DMS114 treated with DMSO at 0.1 percent for 48 hours (cell line): ENCODE measurements around the gene RALGAPA2.
A peak's percentile ranks its signal among the peaks of the same experiment; 100 is the strongest.

ENCODE experiments used
- DNase-seq: peaks from one replicate; lab custom pipeline; 2025; ENCODE audit not compliant: unreplicated experiment; lab: John Stamatoyannopoulos, UW

RALGAPA2 gene

DNA sequence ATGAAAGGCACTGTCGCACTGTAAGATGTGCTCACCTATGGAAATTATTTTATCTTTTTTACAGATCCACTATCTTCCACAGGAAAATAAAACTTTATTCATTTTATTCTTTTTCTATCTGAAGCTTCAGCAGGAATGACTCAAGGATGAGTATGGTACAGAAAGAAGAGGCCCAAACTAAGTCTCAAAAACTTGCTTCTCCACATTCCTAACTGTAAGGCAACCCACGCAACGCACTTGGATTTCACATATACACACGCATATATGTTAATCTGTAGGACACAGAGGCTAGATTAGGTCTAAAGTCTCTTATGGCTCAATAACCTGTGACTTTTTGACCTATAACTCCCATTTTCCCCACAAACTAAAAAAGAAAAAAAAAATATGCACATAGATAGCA is 81.9 kb downstream of the RALGAPA2 start:
- no peak for DNase-seq

DNA sequence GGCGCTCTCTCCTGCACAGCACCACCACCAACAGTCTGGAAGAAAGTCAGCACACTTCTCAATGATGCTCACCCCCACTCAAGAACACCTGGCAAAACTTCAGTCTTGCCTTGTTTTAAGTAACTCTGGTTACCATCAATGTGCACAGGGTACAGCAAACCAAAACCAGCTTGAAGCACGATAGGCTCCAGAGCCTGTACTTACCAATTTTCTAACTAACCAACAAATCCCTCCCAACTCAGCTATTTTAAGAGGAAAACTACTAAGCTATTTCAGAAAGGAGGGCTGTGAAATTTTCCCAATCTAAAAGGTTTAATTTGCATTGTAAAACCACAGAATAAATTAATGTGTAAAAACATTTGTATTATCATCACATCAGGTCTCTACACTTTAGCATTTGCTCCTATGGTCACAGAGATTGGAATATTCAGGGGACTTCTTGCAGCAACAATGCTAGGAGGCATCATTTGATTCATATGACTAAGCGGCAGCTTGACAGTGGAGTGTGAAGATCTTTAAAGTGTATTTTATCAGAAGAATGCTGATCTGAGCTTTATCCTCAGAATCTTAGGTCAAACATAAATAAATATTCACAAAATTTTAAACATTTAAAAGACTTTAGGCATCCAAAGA is 82.8 kb downstream of the RALGAPA2 start:
- no peak for DNase-seq

DNA sequence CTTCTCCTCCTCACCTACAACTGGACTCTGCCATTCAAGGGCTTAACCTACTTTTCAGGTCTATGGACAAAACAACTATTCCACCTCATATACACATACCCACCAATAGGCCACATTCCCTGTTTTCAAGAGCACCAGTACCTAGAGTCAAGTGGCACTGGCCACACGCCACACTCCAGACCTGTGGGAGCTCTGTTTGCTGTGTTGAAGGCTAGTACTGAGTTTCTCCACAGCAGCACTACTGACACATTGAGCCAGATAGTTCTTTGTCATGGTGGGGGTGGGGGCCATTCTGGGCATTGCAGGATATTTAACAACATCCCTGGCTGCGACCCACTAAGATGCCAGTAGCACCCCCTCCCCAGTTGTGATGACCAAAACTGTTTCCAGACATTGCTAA is 84.1 kb downstream of the RALGAPA2 start:
- DNase-seq = no peak

DNA sequence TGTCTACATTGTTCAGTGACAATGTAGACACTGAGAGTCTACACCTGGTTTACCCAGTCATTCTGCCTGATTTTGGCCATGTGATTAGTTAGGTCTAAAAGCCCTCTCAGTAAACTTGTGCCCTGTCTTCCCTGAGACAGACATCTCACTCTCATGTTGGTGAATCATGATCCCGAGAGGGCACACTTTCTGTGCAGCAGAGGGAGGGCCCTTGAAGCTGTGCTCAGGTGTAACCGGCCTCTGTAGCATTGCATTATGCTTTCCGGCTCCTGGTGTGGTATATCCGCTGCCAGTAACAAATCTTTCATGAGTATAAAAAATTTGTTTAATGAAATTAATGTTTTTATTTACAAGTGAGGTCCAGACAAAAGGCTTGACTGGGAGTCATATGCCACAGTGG is 85.0 kb downstream of the RALGAPA2 start:
- no peak for DNase-seq

DNA sequence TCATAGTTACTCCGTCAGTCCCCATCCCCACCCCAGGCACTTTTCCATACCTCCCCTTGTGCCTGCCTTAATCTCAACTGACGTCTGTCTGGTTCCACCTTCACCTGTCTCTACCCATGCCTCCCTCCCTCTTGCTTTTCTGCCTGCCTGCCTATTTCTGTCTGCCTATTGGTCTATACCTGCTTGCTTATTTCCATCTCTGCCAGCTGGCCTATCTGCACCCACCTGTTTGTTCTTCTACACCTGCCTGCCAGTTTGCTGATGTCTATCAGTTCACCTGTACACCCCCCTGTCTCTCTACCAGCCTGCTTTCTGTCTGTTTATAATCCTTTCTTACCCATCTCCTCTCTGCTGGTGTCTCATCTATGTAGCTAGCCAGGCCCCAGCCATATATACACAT is 87.5 kb downstream of the RALGAPA2 start:
- no peak for DNase-seq

DNA sequence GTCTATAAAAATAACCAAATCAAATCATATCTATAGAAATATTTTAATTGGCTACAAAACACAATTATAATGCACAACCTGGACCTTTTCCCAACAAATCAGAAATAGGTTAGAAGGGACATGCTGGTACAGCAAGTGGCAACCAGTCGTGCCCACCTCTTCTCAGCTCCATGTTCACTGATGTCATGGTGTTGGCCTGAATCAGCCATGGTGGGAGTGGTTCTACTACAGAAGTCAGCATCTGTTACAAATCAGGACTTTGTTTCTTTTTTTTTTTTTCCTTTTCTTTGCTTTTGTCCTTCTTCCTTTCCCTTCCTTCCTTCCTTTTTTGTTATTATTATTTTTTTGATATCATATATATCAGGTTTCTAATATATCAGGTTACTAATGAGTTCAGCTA is 91.2 kb downstream of the RALGAPA2 start:
- DNase-seq = no peak

DNA sequence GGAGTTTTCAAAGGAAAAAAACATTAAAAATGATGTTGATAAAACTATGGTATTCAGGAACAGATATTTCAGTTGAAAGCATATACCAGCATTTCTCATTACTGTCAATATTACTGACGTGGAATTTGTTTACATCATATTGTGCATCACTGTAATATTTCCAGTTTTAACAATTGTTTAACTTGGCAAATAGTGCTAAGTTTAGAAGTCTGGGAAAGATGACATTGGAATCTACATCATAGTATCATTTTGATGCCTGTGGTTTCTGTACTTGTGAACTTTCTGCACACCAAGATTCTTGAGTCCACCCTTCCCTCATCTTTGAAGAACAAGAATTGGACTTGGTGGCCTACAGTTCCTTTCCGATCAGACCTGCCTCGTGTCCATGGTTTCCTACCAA is 98.1 kb downstream of the RALGAPA2 start:
- DNase-seq = no peak

DNA sequence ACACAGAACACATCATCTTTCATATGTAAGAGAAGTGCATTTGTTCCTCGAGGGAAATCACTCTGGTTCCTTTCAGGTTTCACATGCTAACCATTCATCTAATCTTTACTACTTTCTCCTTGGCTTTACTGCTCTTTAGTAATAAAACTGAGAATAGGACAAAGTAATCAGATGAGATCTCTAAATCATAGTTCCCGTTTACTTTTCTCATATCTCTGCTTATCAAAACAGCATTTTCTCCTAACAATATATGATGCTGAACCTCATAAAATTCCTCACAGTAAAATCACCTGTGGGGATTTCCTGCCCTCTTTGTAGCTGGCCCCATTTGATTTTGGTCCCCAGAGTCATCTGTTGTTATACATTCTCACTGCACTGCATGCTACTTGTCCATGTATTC is 100.2 kb downstream of the RALGAPA2 start:
- DNase-seq = no peak

DNA sequence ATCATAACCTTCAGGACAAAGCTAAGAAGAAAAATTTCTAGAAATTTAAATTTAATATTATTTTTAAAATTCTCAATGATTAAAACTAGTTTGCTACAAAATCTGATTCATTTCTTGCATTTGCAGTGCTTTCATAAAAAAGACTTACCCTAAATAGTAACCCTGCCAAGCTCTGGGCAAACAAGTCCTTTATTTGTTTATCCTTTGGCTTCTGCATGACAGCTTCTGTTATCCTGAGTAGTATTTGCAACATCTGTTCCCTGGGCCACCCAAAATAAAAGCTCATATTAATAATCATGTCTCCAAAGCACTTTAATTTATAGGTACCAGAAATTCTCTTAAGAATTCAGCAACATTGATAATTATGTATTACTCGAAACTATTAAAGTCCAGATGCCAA is 101.3 kb downstream of the RALGAPA2 start:
- DNase-seq = no peak

DNA sequence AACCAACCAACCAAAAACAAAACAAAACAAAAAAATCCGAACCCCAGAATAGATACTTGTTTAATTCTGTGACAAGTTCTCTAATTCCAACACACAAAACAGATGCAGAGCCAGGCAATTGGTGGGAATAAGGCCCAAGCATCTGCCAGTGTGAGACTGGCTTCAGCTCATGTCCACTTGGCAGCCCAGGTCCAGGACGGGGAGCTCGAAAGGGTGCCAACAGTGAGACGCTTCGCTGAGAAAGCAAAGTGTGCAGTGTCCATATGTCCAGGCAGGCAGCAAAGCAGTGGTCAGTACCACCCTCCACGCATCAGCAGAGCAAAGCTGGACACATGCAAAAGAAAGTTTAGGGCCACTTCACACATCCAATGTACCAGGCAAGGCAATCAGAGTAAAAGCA is 102.9 kb downstream of the RALGAPA2 start:
- no peak for DNase-seq

DNA sequence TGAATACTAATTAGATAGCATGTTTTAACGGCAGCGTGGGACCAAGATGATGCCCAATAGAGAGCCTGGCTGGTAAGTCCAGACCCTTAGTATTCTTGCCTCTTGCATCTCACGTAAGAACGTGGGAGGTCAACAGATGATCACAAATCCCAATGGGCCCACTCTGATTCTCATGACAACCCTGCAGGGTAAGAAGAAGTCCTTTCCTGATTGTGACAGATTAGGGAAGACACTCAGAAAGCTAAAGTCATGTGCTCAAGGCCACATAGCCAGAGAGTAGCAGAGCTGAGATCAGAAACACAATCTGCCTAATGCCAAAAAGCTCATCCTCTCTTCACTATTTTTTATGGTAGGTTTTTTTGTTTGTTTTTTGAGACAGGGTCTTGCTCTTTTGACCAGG is 103.8 kb downstream of the RALGAPA2 start:
- DNase-seq = no peak

DNA sequence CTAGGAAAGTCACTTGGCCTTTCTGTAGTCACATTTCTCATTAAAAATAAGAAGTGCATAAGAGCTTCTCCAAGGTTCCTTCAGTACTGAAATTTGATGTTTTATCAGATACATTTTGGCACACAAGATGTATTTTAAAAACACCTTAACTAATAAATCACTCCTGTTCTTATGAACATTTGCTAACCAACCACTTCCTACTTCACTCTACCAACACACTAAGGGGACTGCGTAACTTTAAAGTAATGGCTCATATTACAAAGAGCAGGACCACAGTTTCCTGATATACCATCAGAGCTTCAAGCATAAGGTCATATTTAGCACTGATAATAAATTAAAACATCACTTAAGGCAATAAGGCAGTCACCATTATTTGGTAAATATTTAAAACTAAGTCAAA is 104.4 kb downstream of the RALGAPA2 start:
- DNase-seq = no peak

DNA sequence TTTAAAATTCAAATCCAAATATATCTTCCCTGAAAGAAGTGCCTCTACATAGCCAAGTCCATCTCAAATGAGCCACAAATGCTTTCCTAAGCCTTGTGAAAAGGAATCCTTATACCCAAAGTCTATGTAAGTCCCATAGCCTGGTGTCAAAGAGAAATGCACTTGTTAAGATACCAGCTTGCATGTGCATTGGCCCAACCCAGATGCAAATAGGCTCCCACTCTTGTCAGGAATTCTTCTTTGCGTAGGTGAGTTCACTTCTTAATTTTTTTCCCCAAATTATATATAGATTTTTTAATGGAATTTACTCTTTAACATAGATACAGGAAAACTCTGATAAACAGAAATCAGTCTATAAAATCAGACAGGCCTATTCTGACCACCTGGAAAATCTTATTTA is 105.6 kb downstream of the RALGAPA2 start:
- no peak for DNase-seq

DNA sequence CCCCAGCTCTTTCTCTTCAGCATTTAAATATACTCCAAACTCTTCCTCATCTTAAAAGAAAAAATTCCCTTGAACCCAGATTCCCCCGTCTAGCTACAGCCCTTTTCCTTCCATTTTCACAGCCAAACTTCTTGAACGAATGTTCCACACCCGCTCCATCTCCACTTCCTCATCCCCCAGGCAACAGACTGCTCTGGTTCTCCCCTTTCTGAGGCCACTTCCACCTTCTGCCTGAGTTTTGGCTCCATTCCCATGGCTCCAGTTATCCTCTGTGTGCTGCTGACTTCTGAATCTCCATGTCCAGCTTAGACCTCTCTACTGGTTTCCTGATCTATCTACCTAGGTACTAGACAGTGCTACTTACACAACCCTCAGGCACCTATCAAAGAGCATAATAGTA is 106.4 kb downstream of the RALGAPA2 start:
- no peak for DNase-seq

DNA sequence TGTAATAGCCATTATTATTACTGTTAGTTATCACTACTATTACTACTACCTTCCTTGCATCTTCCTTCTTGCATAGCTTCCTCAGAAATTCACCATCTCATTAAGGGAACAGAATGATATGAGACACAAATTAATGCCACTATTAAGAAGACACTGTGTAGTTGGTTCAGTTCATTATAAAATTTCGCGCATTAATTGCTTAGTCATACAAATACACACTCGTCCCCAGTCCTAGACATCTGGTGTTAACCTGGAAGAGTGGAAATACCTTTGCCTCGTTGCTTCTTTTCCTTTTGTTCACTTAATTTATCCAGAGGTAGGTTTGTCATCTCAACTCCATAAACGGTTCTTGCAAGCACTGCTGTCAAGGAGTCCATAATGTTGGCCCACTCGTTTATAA is 107.5 kb downstream of the RALGAPA2 start:
- DNase-seq = no peak

DNA sequence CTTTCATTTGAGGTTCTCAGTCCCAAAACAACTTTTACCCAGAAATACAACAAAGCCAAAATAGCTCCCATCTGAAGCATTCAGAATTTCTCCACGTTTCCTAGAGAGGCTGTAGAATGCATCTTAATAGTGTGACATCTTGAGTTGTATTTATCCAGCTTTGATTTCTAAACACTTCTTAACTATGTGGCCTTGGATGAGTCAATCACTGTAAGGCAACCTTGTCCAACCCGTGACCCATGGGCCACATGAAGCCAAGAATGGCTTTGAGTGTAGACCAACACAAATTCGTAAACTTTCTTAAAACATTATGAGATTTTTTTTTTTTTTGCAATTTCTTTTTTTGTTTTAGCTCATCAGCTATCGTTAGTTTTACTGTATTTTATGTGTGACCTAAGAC is 108.1 kb downstream of the RALGAPA2 start:
- DNase-seq = no peak

DNA sequence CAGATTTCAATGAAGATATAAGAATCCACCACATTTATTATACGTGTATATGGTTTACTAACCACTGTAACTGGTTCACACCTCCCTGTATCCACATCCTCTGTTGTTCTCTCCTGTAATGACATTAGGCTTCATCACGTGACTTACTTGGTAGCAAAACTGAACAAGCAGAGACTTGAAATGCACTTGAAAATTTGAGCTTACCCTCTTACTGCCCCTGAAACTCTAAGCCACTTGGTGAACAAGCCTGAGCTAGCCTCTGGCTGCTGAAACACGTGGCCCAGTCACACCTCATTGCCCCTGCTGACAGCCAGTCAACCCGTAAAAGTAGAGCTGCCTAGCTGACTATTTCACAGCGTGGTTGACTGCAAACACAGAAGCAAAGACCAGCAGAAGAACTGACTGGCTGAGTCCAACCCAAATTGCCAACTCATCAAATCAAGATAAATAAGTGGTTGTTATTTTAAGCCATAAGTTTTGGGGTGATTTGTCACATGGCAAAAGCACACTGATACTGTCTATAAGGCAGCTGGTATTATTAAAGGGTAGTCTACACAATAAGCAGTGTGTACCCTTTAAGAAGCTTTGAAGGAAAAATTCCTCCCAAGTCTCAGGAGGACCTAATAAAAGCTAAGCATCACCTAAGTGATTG is 109.0 kb downstream of the RALGAPA2 start:
- DNase-seq = no peak

DNA sequence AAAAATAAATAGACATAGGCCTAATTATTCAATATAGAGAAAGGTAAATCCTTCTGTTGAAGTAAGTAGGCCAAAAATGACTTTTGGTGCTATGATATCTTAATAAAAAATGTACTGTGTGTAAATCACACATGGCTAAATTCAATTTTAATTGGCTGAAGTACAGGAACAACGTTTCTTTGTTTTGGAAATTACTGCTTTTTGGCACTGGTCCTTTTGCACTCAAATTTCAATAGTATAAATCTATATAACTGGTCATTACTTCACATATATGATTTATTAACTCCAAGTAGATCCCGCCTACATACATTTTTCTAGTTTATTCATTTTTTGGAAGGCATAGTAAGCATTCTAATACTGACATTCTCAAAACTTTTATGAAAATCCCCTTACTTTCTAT is 114.5 kb downstream of the RALGAPA2 start:
- DNase-seq = no peak

DNA sequence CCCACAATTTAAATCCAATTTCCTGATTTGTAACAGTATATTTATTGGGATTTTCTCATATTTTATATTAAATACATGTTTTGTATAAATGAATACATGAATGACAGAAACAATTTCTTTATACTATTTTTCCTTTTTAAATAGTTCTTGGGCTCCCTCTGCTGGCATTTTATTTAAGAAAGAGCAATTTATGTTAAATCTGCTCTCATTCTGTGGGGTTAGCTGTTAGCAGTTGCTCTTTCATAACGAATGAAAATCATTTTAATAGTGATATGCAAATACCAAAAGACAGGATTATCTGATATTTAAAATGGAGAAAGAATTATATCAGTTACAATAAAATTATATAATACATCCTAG is 118.3 kb downstream of the RALGAPA2 start:
- DNase-seq = peak; percentile 3

DNA sequence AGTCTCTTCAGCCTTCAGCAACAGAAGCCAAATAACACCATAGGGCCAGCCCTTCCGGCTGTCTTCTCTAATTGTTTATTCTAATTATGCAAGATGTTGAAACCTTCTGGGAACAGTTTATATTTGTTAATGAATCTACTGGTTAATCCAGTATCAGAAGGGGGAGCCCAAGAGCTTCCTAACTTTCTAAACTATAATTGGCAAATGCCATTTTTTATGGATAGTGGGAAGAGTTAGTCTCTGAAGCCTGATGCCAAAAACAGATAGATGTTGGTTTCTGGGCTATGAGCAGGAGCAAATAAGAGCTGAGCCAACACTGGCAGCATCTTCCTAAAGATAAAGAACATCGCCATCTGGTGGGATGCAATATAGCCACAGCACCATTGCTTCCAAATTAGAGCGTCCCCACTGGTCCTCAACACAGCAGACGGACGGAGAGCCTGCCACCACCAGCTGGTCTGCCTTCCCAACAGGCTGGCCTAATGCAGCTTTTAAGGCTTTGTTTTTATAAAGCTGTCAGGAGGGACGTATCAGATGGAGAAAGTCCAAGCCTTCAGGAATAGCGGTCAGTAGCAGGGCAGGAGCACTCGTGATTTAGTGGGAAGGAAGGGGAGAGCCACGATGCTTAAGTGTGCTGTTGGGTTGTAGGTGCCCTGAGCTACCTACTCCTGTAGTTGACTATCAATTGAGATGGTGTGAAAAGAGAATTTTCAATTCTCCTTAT is 118.8 kb downstream of the RALGAPA2 start:
- DNase-seq = peak; percentile 26

DNA sequence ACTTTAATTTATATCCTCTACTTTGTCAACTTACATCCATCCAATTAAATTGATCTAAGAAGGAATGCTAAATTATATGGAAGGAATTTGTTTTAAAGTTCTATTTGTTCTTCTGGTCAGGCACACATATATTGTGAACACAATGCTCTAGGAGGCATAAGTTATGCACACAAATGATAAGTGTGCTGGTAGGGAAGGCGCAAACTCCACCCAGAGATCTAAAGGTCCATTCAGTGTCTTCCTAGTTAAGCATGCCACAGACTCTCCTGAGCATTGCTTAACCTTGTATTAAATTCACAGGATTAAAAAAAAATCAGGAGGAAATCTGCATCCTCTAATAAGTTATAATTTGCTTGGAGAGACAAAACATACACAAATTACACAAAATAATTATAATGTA is 127.3 kb downstream of the RALGAPA2 start:
- DNase-seq = no peak

DNA sequence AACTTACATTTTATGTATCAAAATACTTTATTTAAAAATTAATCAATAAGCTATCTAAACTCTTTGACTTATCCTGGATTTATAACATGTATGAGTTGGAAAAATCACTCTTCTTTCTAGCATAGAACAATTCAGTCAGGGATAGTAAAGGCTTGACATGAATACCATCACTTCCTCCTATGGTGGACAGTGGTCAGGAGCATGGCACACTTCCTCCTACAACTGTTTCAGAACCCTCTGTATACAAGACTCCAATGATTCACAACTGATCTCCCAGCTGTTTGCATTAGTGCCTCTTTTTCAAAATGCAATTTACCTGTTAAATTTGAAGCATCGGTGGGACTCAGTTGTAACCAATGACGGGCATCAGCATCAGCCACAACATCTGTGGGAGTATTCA is 129.7 kb downstream of the RALGAPA2 start:
- no peak for DNase-seq

DNA sequence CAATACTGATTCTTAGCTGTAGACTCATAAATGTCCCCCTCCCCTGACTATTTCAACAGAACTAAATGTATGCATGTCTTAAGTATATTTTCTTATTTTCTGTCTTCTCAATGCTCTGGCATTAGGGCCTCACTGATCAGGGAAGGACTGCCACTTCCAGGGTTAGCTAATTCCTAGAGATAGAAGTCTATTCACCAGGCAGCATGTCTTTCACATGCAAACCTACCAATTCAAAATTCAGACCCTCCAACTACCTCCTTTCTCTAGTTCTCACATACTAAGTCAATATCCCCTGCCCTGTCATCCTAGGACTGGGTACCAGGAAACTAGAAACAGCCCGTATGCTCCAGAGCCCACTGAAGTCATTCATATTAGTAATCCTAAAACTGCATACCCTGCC is 132.3 kb downstream of the RALGAPA2 start:
- no peak for DNase-seq
